NAMALWA (cell line): ENCODE results near the gene TWNK.

ENCODE experiments used
- DNase-seq: peaks from one replicate; pipeline ENCODE4 v3.0.0-alpha.2; 2015; ENCODE audit warnings: low spot score

The TWNK gene

DNA sequence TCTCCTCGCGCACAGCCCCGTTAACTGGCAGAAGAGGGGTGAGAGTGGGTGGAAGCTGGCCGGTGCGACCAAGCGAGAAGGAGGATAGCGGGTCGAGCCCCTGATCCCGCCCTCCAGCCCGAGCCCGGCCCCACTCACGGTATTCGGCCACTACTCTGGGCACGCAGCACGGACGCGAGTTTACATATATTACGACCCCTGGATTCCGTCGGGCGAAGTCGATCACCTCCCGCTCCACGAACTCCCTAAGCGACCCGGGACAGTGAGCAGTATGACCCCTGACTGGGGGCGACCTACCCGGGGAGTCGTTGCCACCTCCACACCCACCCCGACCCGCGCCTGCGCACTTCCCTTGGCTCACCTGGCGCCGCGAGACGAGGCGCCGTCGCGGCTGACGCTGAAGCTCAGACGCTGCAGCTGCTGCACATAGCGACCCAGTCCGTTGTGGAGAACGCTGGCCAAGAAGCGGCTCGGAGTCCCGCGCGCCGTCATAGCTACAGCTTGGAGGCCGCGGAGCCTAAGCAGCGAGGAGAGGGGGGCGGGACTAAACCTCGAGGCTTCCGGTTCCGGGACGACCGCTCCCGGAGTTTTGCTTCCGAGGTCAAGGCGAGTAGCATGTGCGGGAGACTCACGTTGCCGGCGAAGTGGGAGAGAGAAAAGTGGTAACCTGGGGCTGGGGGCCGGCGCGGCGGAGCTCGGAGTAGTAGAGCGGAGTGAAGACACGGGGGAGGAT is at the start of gene TWNK, which contains the start of gene MRPL43:
Gene TWNK, plus strand, starts transcription at position 592 of the 733 bp plus-strand sequence. CDS start 668 bp downstream, outside the sequence.
Gene MRPL43, minus strand, starts transcription at position 546 of the 733 bp plus-strand sequence. Its CDS starts 54 bp downstream, at position 492.
- DNase-seq: peak; percentile 90

DNA sequence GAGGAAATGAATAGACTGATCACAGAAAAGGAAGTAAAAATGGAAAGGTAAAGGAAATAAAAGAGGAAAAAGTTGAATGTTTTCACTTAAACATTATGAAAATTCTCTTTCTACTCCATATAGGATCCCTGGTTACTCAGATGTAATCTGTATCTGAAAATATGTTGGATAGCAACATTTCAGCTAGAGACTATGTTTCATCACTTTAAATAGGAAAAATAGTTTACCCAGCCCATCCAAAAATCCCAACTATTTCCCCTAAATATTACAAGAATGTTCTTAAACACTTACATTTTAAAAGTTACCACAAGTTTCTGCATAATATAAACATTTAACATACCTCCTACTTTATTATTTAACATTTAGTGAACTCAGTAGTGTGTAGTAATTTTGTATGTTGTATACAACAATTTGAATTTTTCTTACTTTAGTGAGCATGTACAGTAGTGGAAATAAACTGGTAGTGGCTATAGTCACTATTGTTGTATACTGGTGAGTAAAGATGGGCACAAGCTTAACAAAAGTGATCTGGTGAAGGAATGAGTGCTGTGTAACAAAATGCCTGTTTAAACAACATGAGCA is 47.5 kb upstream of the TWNK start:
- DNase-seq: no peak

DNA sequence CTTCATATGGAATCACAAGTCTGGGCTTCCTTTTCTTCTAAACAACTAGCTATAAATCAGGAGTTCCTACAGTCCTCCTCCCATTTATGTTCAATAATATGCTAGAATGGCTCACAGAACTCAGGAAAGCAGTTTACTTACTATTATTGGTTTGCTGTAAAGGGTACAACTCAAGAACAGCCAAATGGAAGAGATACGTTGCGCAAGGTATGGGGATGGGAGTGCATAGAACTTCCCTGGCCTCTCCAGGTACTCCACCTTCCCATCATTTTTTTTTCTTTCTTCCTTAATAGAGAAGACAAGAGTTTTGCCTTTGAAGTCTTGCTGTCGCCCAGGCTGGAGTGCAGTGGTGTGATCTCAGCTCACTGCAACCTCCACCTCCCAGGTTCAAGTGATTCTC is 45.1 kb upstream of the TWNK start:
- DNase-seq: no peak

DNA sequence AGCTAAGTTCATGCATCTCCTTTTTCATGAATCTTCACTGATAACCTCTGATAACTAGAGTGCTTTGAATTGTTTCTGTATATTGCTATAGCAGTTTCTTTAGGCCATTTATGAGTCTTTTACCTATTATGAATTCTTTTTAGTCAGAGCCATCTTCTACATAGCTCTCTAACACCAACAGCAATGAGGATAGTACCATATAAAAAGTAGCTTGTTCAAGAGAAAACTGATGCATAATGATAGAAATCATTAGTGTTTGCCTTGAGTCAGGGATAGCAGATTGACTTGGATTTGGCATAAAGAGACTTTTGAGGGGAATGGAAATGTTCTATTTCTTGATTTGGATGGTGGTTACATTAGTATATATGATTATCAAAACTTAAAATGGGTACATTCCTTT is 43.8 kb upstream of the TWNK start:
- no peak for DNase-seq

DNA sequence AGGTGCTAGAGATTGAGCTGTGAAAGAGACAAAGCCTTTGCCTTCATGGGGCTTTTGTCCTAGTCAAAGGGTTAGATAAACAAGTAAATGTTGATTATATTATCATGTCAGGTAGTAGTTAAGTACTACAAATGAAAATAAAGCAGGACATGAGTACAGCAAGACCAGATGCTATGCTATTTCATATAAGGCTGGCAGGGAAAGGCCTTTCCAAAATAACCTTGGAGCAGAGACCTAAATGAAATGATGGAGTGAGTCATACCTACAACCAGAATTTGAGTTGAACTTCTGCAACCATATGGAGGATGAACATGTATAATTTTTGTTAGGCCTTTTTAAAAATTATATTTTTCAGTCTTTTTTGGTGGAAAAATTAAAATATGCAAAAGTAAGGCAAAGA is 41.6 kb upstream of the TWNK start:
- no peak for DNase-seq

DNA sequence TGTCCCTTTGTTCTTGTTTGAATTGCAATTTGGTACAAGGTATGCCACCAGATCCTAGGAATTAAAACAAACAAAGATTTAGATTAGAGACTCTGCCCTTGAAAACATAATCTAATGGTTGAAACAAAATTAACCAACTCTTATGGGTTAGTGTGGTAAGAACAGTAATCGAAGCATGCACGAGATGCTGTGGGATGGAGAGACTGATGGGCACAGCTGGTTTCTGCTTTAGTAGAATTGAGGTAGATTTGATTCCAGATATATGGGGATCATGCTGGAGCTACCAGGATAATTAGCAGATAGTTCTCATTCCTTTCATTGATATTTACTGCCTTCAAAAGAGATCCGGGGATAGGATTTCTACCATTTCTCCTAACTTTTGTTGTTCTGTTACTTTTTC is 38.4 kb upstream of the TWNK start:
- no peak for DNase-seq

DNA sequence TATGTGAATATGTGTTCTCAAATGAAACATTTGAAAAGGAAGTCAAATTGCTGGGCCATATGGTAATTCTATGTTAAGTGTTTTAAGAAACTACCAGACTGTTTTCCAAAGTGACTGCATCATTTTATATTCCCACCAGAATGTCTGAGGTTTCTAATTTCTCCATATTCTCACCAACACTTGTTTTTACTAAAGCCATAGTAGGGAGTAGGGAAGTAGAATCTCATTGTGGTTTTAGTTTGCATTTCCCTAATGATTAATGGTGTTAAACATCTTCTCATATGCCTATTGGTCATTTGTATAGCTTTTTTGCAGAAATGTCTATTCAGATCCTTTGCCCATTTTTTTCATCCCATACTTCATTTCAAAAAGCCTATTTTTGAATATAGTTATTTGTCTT is 27.1 kb upstream of the TWNK start:
- DNase-seq: no peak

DNA sequence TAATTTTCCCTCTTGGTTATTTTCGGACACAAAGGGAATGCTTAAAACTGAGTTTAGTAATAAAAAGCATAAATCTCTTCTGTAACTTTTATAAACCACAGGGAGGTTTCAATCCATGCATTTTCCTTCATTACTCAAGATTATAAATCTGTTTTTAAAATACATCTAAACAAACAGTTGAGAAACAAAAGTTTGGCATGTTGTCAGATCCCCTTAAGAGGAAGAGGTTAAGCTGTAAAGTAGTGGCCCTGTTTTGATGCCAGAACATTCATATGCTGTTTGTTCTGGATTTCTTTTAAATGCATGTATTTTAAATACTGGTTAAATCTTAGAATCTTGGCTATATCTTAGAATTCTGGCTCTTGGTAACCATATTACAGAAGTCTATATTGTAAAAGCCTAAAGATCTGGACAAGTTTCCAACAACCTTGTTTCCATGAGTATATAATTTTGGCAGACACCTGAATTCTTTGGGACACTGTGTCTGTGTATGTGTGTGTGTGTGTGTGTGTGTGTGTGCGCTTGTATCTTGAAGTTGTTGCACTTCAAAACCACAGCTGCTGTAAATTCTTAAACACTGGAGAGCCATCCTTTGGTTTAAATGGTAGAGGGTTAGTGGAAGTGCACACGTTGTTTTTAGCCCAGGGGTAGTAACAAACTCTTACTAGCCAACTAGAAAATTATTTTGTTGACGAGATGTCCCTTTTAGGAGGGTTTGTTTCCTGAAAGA is 24.8 kb upstream of the TWNK start:
- DNase-seq: no peak

DNA sequence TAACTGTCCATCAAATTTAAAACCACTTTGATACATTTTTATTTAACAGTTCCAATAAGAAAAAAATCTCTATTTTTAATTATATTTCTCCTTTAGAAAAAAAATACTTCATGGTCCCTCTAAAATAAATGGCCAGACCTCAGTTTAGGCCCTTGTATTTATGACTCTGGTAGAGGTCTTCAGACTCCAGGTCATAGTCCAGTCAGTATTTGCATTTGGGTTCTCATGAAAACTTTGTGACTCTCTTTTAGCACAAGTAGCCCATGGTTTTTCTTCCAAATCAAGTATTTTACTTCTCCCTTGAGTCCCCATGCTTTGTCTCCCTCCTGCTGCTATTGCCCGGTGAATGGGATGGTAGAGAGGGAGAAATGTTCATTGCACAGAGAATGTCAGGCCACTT is 23.5 kb upstream of the TWNK start:
- no peak for DNase-seq

DNA sequence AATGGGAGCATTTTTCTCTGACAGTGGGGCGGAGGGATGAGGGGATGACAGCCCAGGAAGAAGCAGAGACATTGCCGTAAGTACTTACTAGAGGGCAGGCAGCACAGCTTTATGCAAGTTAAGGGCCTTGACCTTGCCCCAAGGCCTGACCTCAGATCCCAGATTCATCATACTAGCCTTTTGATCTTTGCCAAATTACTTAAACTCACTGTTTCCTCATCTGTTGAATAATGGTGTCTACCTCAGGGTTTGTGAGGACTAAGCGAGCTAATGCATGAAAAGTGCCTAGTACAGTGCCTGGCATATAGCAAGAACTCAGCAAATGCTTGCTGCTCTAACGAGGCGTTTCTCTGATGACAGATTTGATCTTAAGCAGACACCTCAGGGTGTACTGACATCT is 21.5 kb upstream of the TWNK start:
- DNase-seq: no peak

DNA sequence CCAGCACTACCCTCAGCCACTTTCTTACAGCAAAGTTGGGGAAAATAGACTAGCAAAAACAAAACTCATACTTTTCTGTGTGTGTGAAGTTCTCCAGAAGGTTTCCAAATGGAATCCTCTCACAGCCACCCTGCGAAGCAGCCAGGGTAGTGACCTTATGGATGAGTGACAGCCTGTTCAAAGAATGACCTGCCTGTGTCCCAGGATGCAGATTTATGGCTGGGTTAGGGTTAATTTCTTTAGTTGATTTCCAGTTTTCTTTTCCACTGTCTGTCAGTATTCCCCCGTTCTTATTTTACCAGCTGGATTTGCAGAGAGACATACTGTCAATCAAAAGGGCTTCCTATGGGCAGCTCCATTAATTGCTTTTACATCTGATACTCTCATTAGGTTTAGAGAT is 20.5 kb upstream of the TWNK start:
- no peak for DNase-seq

DNA sequence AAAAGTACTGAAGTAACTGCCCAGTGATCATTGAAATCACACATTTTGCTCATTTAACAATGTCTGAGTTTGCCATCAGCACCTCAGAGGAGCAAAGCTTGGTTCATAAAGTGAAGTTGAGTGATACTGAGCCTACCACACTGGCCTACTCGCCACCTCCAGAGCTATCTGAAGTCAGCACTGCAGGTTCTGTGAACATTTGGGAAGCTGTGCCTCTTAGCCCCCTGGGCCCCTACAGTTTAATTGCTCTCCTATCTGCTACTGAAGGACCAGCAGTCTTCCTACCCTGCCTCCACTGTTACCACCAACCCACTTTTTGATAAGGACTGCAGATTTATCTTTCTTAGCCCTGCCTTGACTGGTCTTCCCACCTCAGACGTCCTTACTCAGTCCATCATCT is 20.0 kb upstream of the TWNK start:
- no peak for DNase-seq

DNA sequence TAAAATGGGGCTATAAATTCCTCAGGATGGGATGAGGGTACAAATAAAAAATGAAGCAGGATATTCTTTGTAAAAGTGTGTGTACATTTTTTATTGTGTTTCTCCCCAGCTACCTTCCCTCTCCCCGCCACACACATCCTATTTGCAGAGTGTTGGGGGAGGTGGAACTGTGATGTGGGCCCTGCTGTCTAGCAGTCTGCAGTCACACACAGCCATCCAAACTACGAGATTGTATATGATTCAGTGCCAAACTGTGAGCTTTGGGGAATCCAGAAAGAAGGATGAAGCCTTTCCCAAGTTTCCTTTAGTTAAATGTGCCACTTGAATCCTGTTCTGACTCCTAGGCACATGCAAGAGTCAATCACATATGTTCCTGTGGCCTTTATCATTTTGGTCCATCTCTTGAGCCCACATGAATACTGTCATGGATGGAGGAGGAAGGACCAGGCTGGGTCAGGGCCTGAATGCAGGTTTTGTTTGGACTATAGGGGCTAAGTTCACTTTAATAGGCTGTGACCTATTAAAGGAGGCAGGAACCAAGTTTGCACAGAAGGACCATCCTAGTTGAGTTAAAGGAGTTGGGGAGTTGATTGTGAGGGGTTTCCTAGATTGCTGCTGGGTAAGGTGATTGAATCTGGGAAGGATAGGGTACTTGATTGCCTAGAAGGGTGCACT is 19.1 kb upstream of the TWNK start:
- no peak for DNase-seq

DNA sequence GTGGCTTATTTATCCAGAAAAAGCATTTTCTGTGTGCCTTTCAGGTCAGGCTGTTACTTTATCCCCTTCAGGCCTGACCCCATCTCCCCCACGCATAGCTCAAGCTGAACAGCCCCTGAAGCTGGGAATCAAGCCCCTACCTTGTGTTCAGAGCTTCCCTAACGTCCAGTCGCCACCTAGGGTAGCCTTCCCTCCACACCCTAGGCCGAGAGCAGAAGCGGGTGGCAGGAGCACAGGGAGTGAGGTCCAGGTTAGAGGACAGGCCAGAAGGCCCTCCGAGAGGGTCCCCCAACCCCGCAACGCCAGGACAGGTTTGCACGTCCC is 18.5 kb upstream of the TWNK start:
- no peak for DNase-seq

DNA sequence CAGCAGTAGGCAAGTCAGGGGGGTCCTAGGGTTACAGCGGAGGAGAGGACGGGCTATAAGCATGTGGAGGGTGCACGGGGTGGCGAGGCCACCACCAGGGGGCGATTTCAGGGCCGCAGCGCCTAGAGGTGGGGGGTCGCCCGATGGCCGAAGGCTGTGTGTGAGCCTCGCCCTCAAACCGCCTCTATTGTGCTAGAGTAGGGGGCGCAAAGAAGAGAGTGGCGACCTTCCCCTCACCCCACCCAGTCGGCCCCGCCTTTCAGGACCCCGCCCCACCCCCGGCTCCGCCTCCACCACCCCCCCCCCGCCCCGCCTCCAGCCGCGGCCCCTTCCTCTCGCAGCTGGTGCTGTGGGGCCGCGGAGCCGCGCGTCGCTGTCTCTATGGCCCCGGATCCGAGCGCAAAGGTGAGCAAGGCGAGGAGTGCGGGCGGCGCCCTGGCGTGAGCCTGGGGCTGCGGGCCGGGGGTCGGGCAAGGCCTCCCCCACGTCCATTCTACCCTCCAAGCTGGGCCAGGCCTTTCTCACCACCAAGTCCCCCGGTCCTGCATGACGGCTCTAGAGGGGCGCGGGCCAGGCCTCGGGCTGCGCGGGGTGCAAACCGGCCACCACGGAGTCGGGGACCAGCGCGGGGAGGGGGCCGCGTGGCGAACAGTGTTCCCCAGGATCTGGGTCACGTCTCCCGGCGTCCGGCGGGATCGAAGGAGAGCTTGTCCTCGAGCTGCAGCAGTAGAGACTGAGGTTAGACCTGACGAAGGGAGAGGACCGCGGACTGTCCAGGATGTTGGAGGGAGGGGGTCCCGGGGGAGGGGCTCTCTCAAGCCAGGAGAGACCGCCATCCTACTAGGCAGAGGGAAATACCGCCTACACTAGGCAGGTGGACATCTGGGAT is 17.9 kb upstream of the TWNK start, which contains the start of gene SEMA4G:
Gene SEMA4G, plus strand, starts transcription at position 318 of the 889 bp plus-strand sequence. CDS start 3,409 bp downstream, outside the sequence.
- DNase-seq: peak; percentile 65

DNA sequence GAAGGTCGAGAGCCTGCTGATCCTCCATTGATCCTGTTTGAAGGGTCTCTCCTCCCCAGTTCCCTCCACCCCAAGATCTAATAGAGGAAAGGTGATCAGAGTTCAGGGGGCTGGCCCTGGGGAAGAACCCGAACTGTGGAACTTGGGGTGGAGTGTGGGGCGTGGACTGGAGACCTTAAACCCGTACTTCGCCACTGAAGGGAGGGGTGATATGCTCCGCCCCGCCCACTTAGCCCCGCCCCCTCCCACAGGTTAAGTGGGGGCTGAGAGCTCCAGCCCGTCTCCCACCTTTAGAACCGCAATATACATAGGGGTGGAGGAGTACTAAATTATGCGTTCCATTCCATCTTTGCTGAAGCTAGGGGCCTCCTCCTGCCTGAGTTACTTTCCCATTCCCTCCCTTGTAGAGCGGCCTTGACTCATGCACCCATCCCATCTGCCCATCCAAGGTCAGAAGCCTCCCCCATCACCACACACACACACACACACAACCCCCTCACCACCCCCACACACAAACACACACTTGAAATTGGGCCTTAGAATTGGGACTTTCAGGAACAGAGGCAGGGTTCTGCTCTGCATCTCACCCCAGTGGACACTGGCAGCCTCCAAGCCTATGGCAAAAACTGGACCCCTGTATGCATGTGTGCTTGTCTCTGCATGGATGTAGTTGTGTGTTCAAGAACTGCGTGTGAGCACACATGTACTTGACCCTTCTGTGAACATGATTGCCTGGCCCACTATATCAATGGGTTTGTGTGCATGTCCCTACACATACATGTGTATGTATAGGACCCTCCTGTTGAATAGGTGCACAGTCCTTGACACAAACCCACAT is 17.0 kb upstream of the TWNK start:
- DNase-seq: peak; percentile 37

DNA sequence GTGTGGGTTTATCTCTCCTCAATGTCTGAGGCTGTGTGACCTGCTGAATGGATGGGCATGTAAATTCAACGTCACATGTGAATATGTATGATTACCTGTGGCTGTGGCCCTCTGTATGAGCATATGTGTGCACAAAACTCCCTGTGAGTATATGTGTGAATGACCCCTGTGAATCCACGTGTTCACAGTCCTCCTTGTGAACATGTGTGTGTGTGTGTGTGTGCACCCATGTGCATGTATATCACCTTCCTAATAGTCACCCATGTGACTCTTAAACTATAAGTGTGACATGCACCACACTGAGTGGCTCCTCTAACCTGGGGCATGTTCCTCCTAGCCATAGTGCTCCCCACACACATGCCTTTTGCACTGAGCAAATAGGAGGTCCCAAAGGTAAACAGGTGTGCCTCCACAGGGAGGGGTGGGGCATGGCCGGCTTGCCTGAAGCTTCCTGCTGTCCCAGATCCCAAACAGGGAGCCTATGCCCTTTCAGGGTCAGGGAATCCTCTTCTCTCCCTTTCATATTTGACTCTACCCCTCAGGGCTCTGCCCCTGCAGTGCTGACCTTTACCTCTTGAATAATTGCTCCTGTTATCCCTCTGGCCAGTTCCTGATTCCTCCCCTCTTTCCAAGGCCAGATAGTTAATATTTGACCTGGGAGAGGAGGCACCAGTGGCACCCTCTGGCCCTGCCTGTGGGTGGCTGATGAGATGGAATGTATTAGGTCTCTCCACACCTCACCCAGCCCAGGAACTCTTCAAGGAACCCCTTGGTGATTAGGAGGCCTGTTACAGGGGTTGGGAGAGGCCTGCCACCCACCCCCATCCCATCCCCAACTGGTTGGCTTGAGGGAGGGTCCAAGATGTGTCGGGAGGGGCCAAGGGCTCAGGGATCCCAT is 16.2 kb upstream of the TWNK start:
- DNase-seq: no peak

DNA sequence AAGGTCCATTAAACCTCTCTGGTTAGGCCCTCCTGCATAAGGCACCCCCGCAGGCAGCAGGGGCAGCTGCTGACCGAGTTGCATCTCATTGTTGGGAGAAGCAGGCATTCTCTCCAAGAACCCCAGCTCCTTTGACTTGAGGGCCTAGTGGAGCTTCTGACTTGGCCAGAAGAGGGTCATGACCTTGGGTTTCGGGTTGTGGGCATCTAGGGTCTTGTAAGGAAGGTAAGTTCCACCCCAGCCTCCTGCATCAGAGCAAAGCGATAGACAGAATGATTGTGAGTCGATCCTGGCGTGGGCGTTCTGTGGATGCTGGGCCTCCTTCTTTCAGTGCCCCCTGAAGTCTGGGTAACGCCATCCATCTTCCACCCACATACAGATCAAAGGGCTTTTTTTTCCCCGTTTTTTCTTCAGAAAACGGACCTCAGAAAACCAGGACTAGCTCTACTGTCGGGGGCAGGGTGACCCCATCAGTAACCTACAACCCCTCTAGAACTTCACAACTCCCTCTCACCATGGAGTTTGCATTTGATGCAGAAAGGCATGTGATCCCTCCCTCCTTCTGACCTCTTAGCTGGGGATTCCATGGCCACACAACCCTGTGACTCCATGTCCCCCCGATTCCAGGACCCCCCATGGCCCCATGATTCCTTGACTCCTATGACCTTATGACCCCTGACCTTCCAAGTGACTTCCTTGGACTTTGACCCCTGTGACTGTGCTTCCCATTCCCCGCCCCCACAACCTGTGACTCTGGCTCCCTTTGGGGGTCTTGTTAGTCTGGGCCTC is 15.0 kb upstream of the TWNK start:
- DNase-seq: no peak
